COLO829 (cell line): ENCODE results near the gene GUCD1.
A peak's percentile ranks its signal among the peaks of the same experiment; 100 is the strongest.
"Not testable (repeated sequence)": the region's sequence is repeated elsewhere in the genome, so short reads cannot be mapped to it uniquely, and the experiment has no call there.

Experiments
- DNase-seq: peaks from one replicate; pipeline ENCODE4 v3.0.0; 2012; ENCODE audit warnings: low spot score

The GUCD1 gene

DNA sequence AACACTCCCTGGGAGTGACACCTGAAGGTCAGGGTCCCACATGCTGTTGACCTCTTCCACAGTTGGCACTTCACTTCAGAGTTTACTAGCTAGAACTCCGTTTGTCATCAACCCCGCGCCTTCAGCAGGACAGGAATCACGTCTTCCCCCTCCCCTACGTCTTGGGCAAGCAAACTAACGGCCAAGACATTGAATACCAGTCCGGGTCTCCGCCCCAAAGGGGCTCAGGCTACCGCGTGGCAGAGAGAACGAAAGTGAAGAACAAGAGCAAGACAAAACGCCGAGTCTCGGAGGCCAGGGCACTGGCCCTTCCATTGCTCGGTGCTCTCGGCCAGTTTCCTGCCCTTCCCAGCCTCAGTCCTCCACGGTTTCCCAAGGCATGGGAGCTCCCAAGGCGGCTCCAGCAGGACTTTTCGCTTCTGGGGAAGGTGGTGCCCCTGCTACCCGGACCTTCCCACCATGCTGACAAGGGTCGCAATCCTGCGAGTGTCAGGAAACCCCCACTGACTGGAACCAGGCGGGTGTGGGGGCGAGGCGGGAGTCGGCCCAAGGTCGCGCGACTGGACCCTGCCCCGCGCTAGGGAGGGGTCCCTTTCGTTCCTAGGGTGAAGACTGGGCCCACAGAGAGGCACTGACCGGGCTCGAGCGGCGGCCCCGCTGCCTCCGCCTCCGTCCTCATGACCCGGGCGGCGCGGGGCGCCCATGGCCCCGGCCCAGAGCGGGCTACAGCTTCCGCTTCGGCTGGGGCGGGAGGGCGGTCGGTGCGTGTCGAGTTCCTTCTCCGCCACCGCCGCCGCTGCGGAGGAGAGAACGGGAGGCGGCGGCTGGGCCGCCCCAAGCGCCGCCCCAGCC lies at the start of gene GUCD1:
Gene GUCD1, minus strand, starts transcription at position 826 of the 852 bp plus-strand sequence. Its CDS starts 147 bp downstream, at position 679.
- DNase-seq, result no peak

GRCh38 chr22:24603770-24604629 lies 49.1 kb upstream of the GUCD1 start:
- DNase-seq, result not testable (repeated sequence)

- not testable (repeated sequence) for DNase-seq
Observed at GRCh38 chr22:24602847-24603769, 48.2 kb upstream of the GUCD1 start, which contains the start of gene GGT1. Gene GGT1 (plus strand): TSS chr22:24603193. CDS start chr22:24611082, 7,889 bp downstream.

GRCh38 chr22:24602105-24602749 lies 47.3 kb upstream of the GUCD1 start:
- not testable (repeated sequence) for DNase-seq

DNA sequence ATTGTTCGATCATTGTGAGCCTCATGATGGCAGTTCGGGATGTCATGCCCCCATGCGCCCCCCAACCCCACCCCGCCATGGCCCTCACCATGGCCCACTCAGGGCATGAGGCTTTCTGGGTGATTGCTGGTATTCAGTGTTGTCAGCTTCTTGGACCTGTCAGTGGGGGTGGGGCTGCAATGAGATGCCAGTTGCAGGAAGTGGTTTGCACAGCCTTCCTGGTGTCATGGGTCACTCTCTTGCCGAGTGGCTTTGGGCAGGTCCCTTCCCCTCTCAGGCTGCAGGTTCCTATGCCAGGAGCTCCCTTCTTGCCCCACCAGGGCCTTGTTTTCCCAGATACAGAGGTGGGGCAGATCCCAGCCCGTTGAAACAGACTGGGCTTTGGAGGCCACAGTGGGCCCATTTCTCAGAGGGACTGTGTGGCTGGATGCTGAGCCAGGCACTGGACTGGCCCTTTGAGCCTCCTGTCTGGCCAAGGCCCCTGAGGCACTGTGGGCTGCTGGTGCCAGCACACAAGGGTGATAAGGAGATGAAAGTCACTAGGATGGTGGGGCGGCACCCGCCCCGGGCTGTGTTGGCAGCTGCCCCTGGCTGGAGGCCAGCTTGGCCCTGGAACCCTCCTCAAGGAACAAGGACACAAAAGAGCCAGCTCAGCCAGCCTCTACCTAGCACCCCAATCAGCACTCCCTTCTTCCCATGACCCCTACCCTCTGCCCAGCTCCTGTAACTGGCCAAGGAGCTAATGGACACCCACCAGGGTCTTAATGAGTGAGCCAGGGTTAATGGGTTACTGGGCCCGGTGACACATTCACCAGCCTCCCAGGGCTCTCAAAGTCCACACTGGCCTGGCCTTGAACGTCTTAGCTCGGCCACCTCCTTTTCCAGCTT lies 46.5 kb upstream of the GUCD1 start:
- no peak for DNase-seq

DNA sequence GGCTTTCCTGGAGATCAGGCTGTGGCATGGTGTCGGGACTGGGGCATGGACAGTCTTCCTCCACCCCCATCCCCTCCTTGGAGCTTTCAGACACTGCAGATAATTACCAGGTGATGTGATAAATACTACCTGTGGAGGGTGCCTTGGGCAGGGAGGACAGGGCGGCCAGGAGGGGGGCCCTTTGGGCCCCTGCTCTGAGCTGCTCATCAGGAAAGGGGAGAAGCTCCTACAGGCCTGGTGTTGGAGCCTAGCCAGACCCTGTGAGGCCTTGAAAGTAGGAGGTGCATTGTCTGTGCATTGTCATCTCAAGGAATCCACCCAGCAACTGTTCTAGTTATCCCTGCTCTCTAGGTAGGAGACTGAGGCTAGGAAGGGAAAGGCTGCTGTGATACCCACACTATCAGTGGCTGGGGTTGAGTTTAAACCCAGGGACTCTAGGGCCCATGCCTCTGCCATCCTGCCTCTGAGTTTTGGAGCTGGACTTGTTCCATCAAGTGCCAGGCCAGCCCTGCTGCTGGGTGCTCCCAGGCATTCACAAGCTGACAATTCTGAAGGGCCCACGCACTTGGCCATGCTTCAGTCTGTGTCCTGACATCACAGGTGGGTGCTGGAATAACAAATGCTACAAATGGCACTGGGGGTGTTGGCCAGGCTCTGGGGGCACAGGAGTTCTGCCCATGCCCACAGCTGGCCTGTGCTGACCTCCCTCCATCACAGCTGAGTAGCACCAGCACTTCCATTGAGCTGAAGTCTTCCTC lies 45.2 kb upstream of the GUCD1 start:
- not testable (repeated sequence) for DNase-seq

DNA sequence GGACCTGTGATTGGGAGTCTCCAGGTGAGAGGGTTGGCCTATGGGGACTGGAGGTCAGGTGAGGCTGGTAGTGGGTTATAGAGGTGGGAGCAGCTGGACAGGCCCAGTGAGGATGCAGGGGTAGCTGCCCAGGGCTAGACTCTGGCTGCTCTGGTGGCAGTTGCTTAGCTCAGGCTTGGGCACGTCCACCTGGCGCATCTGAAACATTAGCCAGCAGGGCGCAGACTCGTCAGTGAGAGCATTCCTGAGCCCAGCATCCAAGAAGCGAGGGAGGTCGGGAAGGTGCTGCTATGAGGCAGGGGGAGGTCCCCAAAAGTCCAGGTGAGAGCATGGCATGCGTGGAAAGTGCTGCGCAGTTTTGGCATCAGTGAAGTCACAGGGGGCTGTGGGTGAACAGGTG lies 44.6 kb upstream of the GUCD1 start:
- no peak for DNase-seq

DNA sequence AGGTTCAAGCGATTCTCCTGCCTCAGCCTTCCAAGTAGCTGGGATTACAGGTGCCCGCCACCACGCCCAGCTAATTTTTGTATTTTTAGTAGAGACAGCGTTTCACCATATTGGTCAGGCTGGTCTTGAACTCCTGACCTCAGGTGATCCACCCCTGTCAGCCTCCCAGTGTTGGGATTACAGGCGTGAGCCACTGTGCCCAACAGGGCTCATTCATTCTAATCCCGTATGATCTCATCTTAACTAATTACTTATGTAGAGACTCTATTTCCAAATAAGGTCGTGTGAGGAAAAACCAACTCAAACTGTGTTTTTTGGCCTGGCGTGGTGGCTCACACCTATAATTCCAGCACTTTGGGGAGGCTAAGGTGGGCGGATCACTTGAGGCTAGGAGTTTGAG lies 42.1 kb upstream of the GUCD1 start:
- DNase-seq, result not testable (repeated sequence)

GRCh38 chr22:24595863-24596262 lies 40.9 kb upstream of the GUCD1 start:
- DNase-seq, result no peak

GRCh38 chr22:24595228-24595627 lies 40.3 kb upstream of the GUCD1 start:
- no peak for DNase-seq

DNA sequence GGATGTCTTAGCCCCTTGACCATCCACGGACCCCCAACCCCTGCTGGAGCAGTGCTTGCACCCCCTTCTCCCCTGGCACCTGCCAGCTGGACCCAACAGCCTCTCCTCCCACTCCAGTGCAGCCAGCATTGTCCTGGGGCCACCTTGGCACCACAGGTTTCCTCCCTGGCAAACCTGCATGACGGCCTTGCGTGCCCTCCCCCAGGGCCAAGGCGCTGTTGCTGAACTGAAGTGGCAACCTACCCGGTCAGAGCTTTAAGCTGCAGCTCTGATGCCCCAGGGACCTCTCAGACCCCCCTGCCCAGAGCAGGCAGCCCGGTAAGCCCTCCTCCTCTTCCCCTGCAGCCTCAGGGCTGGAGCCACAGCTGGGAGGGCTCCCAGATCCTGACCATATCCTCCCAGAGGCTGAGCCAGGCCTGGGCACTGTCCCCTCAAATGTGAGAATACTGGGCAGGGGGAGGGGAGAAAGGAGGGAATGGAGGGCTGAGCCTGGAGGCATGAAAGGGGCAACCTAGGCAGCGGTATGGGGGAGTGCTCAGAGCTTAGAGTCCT lies 39.7 kb upstream of the GUCD1 start:
- no peak for DNase-seq

- DNase-seq, result no peak
Observed at GRCh38 chr22:24593836-24594568, 39.1 kb upstream of the GUCD1 start.

DNA sequence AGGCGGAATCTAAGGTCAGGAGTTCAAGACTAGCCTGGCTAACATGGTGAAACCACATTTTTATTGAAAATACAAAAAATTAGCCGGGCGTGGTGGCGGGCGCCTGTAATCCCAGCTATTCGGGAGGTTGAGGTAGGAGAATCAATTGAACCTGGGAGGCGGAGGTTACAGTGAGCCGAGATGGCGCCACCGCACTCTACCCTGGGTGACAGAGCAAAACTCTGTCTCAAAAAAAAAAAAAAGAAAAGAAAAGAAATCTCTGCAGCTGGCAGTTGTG lies 38.6 kb upstream of the GUCD1 start:
- not testable (repeated sequence) for DNase-seq

GRCh38 chr22:24592851-24593558 lies 38.1 kb upstream of the GUCD1 start, which contains the start of gene LRRC75B:
Gene LRRC75B (minus strand): TSS chr22:24593073. CDS start chr22:24593039, 34 bp downstream.
- peak; percentile 15 for DNase-seq

DNA sequence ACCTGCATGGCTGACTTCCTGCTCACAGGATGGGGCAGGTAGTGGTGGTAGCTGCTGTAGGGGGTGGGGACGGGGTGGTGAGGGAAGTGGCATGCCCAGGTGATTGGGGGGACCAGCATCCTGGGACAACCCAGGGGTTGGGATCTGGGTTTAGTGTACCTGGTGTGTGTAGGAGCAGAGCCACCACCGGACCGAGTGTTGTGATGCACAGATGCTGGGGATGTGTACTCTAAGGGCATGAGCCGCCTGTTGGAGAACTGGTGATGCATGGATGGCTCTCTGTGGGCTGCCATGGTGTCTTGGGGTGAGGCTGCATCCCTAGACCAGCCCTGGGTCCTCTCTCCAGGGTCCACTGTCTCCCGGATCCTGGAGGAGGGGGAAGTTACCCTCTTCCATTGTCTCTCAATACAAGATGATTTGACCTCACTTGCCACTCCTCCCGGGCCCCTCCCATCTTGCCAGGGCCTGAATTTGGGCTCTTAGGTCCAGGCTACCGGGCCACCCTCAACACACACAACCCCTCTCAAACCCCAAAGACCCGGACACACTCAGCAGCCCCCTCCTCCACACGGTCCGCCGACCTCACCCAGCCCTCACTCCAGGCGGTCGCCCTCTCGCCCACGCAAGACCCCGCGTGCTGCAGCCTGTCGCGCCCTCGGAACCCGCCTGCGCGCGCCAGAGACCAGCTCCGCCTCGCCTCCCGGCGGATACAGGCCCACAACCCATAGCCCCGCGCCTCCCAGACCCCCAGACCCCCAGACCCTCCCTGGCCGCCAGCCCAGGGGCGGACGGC lies 37.3 kb upstream of the GUCD1 start:
- no peak for DNase-seq

DNA sequence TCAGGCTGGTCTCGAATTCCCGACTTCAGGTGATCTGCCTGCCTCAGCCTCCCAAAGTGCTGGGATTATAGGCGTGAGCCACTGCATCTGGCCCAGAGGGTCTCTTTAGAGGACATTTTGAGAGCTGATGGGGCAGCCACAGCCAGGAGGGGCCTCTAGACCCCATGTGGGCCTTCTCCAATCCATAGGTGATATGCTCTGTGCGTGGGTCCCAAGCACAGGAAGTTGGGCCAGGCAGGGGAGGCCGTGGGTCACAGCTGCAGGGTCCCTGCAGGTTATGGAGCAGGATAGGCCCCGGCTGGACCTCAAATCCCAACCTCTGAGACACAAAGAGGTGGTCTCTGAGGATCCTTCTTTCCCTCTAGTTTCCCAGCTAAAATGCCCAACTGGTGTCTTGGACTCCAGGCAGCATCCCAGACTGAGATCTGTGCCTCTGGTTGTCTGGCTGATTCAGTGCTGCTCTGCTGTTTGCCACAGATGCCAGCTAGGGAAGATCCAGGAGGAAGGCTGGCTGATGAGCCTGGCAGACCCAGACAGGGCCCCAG lies 36.4 kb upstream of the GUCD1 start:
- DNase-seq, result no peak
